Measurements from ENCODE around the gene BFSP1. TPM values are rescaled to one million over a fixed set of nuclear protein-coding genes. Genes with fewer than 3 reads are reported as not detected.

The BFSP1 gene
- polyA plus RNA-seq, 1 of the 3 experiments (the other 2 are of a cell fraction): 7.1 TPM

DNA sequence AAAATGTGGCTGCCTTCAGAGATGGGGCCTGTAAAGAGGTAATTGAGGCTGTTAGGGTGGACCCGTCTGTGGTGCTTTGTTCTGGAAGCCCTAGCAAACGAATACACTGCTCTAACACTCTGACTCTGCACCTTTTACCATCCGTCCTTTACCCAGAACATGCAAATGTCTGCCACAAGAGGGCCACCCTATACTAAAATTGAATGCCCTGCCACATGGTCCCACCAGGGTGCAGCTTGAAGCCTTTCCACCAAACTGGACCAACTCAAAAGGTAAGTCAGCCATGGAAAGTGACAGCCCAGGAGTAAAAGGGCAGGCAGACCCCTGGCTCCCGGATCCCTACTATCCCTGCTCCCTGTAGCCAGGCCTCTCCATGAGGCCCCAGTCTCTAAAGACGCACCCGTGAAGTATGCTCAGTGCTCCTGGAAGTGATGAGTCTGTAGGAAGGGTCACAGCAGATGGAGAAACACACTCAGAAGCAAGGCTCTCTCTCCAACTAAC is 5.8 kb upstream of the BFSP1 start (continued):
- no peak for TF ChIP-seq POLR2AphosphoS5 (IDR thresholded peaks at IDR 0.05; ENCODE audit: low read depth, low read length)
- TF ChIP-seq ELF1 (IDR thresholded peaks at IDR 0.05): no peak
- no peak for TF ChIP-seq CHD2 (IDR thresholded peaks at IDR 0.05; ENCODE audit: low read length, partially characterized antibody)
- TF ChIP-seq FOSL2 (IDR thresholded peaks at IDR 0.05; ENCODE audit: borderline replicate concordance, low read depth): no peak
- TF ChIP-seq EZH2phosphoT487 (IDR thresholded peaks at IDR 0.05; ENCODE audit: borderline replicate concordance, low read depth): no peak
- TF ChIP-seq NFIC (IDR thresholded peaks at IDR 0.05; ENCODE audit: borderline replicate concordance): no peak
- TF ChIP-seq EP300 (IDR thresholded peaks at IDR 0.05; ENCODE audit: borderline replicate concordance in 1 of 2, low read depth in 1 of 2, low read length in 1 of 2): no peak
- TF ChIP-seq FOXJ3 (CRISPR knock-in tag; IDR thresholded peaks at IDR 0.05): no peak
- TF ChIP-seq, protein P1, sequence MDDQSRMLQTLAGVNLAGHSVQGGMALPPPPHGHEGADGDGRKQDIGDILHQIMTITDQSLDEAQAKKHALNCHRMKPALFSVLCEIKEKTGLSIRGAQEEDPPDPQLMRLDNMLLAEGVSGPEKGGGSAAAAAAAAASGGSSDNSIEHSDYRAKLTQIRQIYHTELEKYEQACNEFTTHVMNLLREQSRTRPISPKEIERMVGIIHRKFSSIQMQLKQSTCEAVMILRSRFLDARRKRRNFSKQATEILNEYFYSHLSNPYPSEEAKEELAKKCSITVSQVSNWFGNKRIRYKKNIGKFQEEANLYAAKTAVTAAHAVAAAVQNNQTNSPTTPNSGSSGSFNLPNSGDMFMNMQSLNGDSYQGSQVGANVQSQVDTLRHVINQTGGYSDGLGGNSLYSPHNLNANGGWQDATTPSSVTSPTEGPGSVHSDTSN (IDR thresholded peaks at IDR 0.05): no peak

DNA sequence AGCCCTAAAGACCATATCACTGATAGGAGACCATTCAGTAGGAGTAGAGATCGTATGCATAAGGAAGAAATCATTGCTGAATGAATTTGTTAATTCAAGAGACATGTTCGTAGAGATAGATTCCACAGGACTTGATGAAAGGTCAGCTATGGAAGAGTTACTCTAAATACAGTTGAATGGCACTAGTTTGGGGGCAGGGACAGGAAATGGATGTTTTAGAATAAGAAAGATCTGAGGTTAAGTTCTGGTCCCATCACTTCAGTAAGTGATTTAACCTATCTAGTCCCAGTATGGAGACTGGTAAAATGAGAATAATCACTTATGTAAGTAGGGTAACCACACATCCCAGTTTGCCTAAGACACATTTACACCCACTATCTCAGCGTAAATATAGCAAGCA is 2.9 kb upstream of the BFSP1 start:
- POLR2A ChIA-PET: no interaction called here
- H3K79me2 ChIP-seq (ENCODE audit: insufficient read depth): no peaks in the 10 kb centered on the region
- no peak overlapping the region for H3K27ac ChIP-seq (ENCODE audit: low read depth in 2 of 2, low read length in 1 of 2)
- no peaks in the 10 kb centered on the region for H3K9me2 ChIP-seq
- no peak overlapping the region for H3K4me2 ChIP-seq
- WGBS (ENCODE audit: low lambda C conversion rate): 87% methylated on average over 3 of the region's 3 CpGs
- no peaks in the 10 kb centered on the region for H3K27me3 ChIP-seq (ENCODE audit: insufficient read depth)
- H3K4me3 ChIP-seq (ENCODE audit: low read depth in 2 of 2, low read length in 1 of 2): no peak overlapping the region
- H3K9ac ChIP-seq: no peak overlapping the region
- no peaks in the 10 kb centered on the region for H4K20me1 ChIP-seq (ENCODE audit: insufficient read depth)
- H3K4me1 ChIP-seq (ENCODE audit: control insufficient read depth in 1 of 2, insufficient read depth in 2 of 2, low read depth in 1 of 2, low read length in 1 of 2): peaks cover 3 to 11% of the 10 kb centered on the region in 2 experiments; a peak in 2 of 4 replicates
- no peak overlapping the region for H2AFZ ChIP-seq (ENCODE audit: low read depth)
- no peaks in the 10 kb centered on the region for H3K9me3 ChIP-seq
- CTCF ChIA-PET: interaction anchor here (0.9 to 6.3 kb wide), 3 partner anchors 16 to 83 kb away, joined by 3 to 37 read pairs (median 3); no protein-coding TSS in a partner anchor
- H3K36me3 ChIP-seq (replicated peaks in 1 of 2; ENCODE audit: control insufficient read depth in 1 of 2, insufficient read depth in 2 of 2, low read length in 1 of 2): no peaks in the 10 kb centered on the region
- H3F3A ChIP-seq (replicated peaks; ENCODE audit: insufficient read depth): peaks cover 6% of the 10 kb centered on the region
- no peak for DNase-seq
- TF ChIP-seq, protein P2, sequence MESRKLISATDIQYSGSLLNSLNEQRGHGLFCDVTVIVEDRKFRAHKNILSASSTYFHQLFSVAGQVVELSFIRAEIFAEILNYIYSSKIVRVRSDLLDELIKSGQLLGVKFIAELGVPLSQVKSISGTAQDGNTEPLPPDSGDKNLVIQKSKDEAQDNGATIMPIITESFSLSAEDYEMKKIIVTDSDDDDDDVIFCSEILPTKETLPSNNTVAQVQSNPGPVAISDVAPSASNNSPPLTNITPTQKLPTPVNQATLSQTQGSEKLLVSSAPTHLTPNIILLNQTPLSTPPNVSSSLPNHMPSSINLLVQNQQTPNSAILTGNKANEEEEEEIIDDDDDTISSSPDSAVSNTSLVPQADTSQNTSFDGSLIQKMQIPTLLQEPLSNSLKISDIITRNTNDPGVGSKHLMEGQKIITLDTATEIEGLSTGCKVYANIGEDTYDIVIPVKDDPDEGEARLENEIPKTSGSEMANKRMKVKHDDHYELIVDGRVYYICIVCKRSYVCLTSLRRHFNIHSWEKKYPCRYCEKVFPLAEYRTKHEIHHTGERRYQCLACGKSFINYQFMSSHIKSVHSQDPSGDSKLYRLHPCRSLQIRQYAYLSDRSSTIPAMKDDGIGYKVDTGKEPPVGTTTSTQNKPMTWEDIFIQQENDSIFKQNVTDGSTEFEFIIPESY (IDR thresholded peaks at IDR 0.05; ENCODE audit: borderline replicate concordance, low read depth): no peak
- TF ChIP-seq CHD2 (IDR thresholded peaks at IDR 0.05; ENCODE audit: low read length, partially characterized antibody) (no peak), NFIC (IDR thresholded peaks at IDR 0.05; ENCODE audit: borderline replicate concordance) (no peak), RCOR1 (IDR thresholded peaks at IDR 0.05; ENCODE audit: low read length) (no peak), EP300 (IDR thresholded peaks at IDR 0.05; ENCODE audit: borderline replicate concordance in 1 of 2, low read depth in 1 of 2, low read length in 1 of 2) (no peak), POLR2AphosphoS5 (IDR thresholded peaks at IDR 0.05; ENCODE audit: low read depth, low read length) (no peak), FOXJ3 (CRISPR knock-in tag; IDR thresholded peaks at IDR 0.05) (no peak), RXRA (IDR thresholded peaks at IDR 0.05; ENCODE audit: borderline replicate concordance, low read depth) (no peak), EZH2phosphoT487 (IDR thresholded peaks at IDR 0.05; ENCODE audit: borderline replicate concordance, low read depth) (no peak), GATA2 (CRISPR knock-in tag; IDR thresholded peaks at IDR 0.05) (no peak), NRF1 (IDR thresholded peaks at IDR 0.05; ENCODE audit: low read depth, low read length) (no peak), TEAD4 (IDR thresholded peaks at IDR 0.05; ENCODE audit: borderline replicate concordance, insufficient read depth) (no peak), RAD21 (IDR thresholded peaks at IDR 0.05; ENCODE audit: low read length) (no peak)
- TF ChIP-seq, protein P3, sequence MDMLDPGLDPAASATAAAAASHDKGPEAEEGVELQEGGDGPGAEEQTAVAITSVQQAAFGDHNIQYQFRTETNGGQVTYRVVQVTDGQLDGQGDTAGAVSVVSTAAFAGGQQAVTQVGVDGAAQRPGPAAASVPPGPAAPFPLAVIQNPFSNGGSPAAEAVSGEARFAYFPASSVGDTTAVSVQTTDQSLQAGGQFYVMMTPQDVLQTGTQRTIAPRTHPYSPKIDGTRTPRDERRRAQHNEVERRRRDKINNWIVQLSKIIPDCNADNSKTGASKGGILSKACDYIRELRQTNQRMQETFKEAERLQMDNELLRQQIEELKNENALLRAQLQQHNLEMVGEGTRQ (IDR thresholded peaks at IDR 0.05; ENCODE audit: borderline replicate concordance, low read depth, low read length): no peak
- TF ChIP-seq, protein P4, sequence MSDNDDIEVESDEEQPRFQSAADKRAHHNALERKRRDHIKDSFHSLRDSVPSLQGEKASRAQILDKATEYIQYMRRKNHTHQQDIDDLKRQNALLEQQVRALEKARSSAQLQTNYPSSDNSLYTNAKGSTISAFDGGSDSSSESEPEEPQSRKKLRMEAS (IDR thresholded peaks at IDR 0.05; ENCODE audit: low read depth): no peak
- TF ChIP-seq, protein P5, sequence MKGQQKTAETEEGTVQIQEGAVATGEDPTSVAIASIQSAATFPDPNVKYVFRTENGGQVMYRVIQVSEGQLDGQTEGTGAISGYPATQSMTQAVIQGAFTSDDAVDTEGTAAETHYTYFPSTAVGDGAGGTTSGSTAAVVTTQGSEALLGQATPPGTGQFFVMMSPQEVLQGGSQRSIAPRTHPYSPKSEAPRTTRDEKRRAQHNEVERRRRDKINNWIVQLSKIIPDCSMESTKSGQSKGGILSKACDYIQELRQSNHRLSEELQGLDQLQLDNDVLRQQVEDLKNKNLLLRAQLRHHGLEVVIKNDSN (IDR thresholded peaks at IDR 0.05; ENCODE audit: borderline replicate concordance, low read depth): no peak

Data from SK-N-SH (cell line).